ENCODE data around the gene PMP22.

Gene PMP22

GRCh38 chr17:15265131-15265530, at the start of gene PMP22:
PMP22 (minus strand) TSS chr17:15265326; CDS start chr17:15260727, 4,599 bp downstream.
- TF ChIP-seq CREB1 (IDR thresholded peaks at IDR 0.05; ENCODE audit: low read depth) = no peak
- TF ChIP-seq FOXM1 (IDR thresholded peaks at IDR 0.05; ENCODE audit: borderline replicate concordance, low read depth) = no peak
- no peak for TF ChIP-seq EGR1 (IDR thresholded peaks at IDR 0.05)
- TF ChIP-seq CEBPB (IDR thresholded peaks at IDR 0.05) = no peak
- no peak for TF ChIP-seq TCF12 (IDR thresholded peaks at IDR 0.05; ENCODE audit: low read depth)
- TF ChIP-seq TAF1 (IDR thresholded peaks at IDR 0.05; ENCODE audit: low read depth) = no peak
- no peak for TF ChIP-seq ZBTB7A (IDR thresholded peaks at IDR 0.05; ENCODE audit: low read depth)
- TF ChIP-seq USF1 (IDR thresholded peaks at IDR 0.05) = no peak
- TF ChIP-seq TEAD4 (IDR thresholded peaks at IDR 0.05) = no peak
- TF ChIP-seq YY1 (IDR thresholded peaks at IDR 0.05; ENCODE audit: low read depth) = no peak
- no peak for TF ChIP-seq RAD21 (IDR thresholded peaks at IDR 0.05; ENCODE audit: low read depth)
- TF ChIP-seq NFIC (IDR thresholded peaks at IDR 0.05) = no peak
- no peak for TF ChIP-seq EP300 (IDR thresholded peaks at IDR 0.05; ENCODE audit: borderline replicate concordance)
- no peak for TF ChIP-seq MAX (IDR thresholded peaks at IDR 0.05)
- no peak for TF ChIP-seq REST (IDR thresholded peaks at IDR 0.05; ENCODE audit: low read depth)

GRCh38 chr17:15311996-15312395, 46.9 kb upstream of the PMP22 start:
- TF ChIP-seq TAF1 (IDR thresholded peaks at IDR 0.05; ENCODE audit: low read depth) = no peak
- no peak for TF ChIP-seq YY1 (IDR thresholded peaks at IDR 0.05; ENCODE audit: low read depth)
- TF ChIP-seq EP300 (IDR thresholded peaks at IDR 0.05; ENCODE audit: borderline replicate concordance) = no peak
- no peak for TF ChIP-seq FOXM1 (IDR thresholded peaks at IDR 0.05; ENCODE audit: borderline replicate concordance, low read depth)
- no peak for TF ChIP-seq NFIC (IDR thresholded peaks at IDR 0.05)
- no peak for TF ChIP-seq ZBTB7A (IDR thresholded peaks at IDR 0.05; ENCODE audit: low read depth)
- no peak for TF ChIP-seq TEAD4 (IDR thresholded peaks at IDR 0.05)

- no peak for TF ChIP-seq EP300 (IDR thresholded peaks at IDR 0.05; ENCODE audit: borderline replicate concordance)
- no peak for TF ChIP-seq NFIC (IDR thresholded peaks at IDR 0.05)
- TF ChIP-seq EGR1 (IDR thresholded peaks at IDR 0.05) = no peak
- no peak for TF ChIP-seq CREB1 (IDR thresholded peaks at IDR 0.05; ENCODE audit: low read depth)
- TF ChIP-seq TCF12 (IDR thresholded peaks at IDR 0.05; ENCODE audit: low read depth) = no peak
- no peak for TF ChIP-seq USF1 (IDR thresholded peaks at IDR 0.05)
- no peak for TF ChIP-seq FOXM1 (IDR thresholded peaks at IDR 0.05; ENCODE audit: borderline replicate concordance, low read depth)
- no peak for TF ChIP-seq TAF1 (IDR thresholded peaks at IDR 0.05; ENCODE audit: low read depth)
- TF ChIP-seq MAX (IDR thresholded peaks at IDR 0.05) = no peak
- no peak for TF ChIP-seq TEAD4 (IDR thresholded peaks at IDR 0.05)
- TF ChIP-seq ZBTB7A (IDR thresholded peaks at IDR 0.05; ENCODE audit: low read depth) = no peak
- TF ChIP-seq YY1 (IDR thresholded peaks at IDR 0.05; ENCODE audit: low read depth) = no peak
- TF ChIP-seq REST (IDR thresholded peaks at IDR 0.05; ENCODE audit: low read depth) = no peak
- no peak for TF ChIP-seq RAD21 (IDR thresholded peaks at IDR 0.05; ENCODE audit: low read depth)
- TF ChIP-seq CEBPB (IDR thresholded peaks at IDR 0.05) = no peak
These were observed 44.7 kb upstream of the PMP22 start for GRCh38 chr17:15309793-15310192.

- no peak for TF ChIP-seq RAD21 (IDR thresholded peaks at IDR 0.05; ENCODE audit: low read depth)
- TF ChIP-seq NFIC (IDR thresholded peaks at IDR 0.05) = no peak
- TF ChIP-seq CEBPB (IDR thresholded peaks at IDR 0.05) = no peak
- TF ChIP-seq USF1 (IDR thresholded peaks at IDR 0.05) = no peak
- no peak for TF ChIP-seq EP300 (IDR thresholded peaks at IDR 0.05; ENCODE audit: borderline replicate concordance)
- TF ChIP-seq YY1 (IDR thresholded peaks at IDR 0.05; ENCODE audit: low read depth) = no peak
- TF ChIP-seq FOXM1 (IDR thresholded peaks at IDR 0.05; ENCODE audit: borderline replicate concordance, low read depth) = no peak
- TF ChIP-seq EGR1 (IDR thresholded peaks at IDR 0.05) = no peak
- TF ChIP-seq CREB1 (IDR thresholded peaks at IDR 0.05; ENCODE audit: low read depth) = no peak
These were observed 44.1 kb upstream of the PMP22 start for GRCh38 chr17:15309236-15309635.

- TF ChIP-seq TCF12 (IDR thresholded peaks at IDR 0.05; ENCODE audit: low read depth) (no peak), EGR1 (IDR thresholded peaks at IDR 0.05) (no peak), RAD21 (IDR thresholded peaks at IDR 0.05; ENCODE audit: low read depth) (no peak), MAX (IDR thresholded peaks at IDR 0.05) (no peak), NFIC (IDR thresholded peaks at IDR 0.05) (no peak), ZBTB7A (IDR thresholded peaks at IDR 0.05; ENCODE audit: low read depth) (no peak), CEBPB (IDR thresholded peaks at IDR 0.05) (no peak), EP300 (IDR thresholded peaks at IDR 0.05; ENCODE audit: borderline replicate concordance) (no peak), TAF1 (IDR thresholded peaks at IDR 0.05; ENCODE audit: low read depth) (no peak)
These were observed 43.6 kb upstream of the PMP22 start for GRCh38 chr17:15308758-15309157.

All from Ishikawa (cell line).